Measurements from ENCODE around the gene CDH13.

DNA sequence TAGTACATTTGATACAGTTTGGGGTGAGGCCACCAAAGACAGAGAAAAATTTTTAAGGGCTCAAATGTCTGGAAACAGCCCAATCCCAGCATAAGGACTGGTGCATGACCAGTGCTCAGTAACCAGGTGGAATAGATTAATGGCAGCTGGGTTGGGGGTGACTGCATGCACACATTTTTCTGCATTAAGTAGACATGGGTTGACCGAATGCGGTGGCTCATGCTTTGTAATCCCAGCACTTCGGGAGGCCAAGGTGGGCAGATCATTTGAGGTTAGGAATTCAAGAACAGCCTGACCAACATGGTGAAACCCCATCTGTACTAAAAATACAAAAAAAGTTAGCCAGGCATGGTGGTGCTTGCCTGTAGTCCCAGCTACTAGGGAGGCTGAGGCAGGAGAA, 1060.0 kb downstream of the CDH13 start:
- no peak for TF ChIP-seq POLR2A (IDR thresholded peaks at IDR 0.05)
- TF ChIP-seq, protein P1, sequence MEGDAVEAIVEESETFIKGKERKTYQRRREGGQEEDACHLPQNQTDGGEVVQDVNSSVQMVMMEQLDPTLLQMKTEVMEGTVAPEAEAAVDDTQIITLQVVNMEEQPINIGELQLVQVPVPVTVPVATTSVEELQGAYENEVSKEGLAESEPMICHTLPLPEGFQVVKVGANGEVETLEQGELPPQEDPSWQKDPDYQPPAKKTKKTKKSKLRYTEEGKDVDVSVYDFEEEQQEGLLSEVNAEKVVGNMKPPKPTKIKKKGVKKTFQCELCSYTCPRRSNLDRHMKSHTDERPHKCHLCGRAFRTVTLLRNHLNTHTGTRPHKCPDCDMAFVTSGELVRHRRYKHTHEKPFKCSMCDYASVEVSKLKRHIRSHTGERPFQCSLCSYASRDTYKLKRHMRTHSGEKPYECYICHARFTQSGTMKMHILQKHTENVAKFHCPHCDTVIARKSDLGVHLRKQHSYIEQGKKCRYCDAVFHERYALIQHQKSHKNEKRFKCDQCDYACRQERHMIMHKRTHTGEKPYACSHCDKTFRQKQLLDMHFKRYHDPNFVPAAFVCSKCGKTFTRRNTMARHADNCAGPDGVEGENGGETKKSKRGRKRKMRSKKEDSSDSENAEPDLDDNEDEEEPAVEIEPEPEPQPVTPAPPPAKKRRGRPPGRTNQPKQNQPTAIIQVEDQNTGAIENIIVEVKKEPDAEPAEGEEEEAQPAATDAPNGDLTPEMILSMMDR (IDR thresholded peaks at IDR 0.05): no peak
